ENCODE measurements around the gene GGT7. TPM values are rescaled to one million over a fixed set of nuclear protein-coding genes. Genes with fewer than 3 reads are reported as not detected.

Gene GGT7
- polyA plus RNA-seq, 1 donor from 2014 or later = 42.9 TPM

DNA sequence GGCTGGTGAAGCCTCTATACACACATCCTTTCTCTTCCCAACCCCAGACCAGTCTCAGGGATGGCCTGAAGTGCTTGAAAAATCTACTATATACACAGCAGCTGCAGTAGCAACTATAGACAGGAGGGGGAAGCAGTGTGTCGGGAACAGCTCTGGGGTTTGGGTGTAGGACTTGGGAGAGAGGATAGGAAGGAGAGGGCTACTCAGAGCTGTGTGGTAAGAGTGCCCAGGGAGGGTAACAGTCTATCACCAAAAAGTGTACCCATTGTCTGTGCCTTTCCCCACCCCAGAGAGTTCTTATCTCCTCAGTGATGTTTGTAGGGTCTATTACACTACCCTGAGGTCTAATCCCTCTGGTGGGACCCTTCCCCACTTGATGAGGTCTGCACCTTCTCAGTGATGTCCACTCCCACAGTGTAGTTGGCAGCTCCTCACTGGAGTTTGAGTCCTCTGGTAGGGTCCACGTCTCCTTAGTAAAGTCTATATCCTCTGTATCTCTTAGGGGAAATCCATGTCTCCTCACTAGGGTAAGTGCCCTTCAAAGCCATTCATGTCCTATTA is 1.5 kb upstream of the GGT7 start (continued):
- TF ChIP-seq, protein P1, sequence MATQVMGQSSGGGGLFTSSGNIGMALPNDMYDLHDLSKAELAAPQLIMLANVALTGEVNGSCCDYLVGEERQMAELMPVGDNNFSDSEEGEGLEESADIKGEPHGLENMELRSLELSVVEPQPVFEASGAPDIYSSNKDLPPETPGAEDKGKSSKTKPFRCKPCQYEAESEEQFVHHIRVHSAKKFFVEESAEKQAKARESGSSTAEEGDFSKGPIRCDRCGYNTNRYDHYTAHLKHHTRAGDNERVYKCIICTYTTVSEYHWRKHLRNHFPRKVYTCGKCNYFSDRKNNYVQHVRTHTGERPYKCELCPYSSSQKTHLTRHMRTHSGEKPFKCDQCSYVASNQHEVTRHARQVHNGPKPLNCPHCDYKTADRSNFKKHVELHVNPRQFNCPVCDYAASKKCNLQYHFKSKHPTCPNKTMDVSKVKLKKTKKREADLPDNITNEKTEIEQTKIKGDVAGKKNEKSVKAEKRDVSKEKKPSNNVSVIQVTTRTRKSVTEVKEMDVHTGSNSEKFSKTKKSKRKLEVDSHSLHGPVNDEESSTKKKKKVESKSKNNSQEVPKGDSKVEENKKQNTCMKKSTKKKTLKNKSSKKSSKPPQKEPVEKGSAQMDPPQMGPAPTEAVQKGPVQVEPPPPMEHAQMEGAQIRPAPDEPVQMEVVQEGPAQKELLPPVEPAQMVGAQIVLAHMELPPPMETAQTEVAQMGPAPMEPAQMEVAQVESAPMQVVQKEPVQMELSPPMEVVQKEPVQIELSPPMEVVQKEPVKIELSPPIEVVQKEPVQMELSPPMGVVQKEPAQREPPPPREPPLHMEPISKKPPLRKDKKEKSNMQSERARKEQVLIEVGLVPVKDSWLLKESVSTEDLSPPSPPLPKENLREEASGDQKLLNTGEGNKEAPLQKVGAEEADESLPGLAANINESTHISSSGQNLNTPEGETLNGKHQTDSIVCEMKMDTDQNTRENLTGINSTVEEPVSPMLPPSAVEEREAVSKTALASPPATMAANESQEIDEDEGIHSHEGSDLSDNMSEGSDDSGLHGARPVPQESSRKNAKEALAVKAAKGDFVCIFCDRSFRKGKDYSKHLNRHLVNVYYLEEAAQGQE (IDR thresholded peaks at IDR 0.05; ENCODE audit: borderline replicate concordance) = no peak

DNA sequence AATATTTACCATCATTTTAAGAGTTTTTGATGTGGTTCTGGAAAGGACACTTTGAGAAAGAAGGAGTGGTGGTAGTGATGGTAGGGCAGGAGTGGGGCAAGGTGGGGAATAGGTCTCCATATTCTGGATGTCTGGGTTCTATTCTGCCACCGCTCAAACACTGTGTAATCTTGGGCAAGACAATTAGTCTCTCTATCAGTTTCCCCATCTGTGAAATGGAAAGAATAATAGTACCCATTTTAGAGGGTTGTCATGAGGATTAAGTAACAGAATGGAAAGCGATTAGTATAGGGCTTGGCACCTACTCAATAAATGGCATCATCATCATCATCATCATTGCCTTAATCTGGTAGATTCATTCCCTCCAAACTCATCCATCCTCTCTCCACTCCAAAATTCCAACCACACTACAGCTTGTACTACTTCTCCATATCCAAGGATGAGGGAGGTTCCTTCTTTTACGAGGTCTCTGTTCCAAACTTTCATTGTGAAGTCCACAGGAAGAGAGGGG is 982 bp upstream of the GGT7 start:
- no peaks in the 10 kb centered on the region for H3K9me2 ChIP-seq (ENCODE audit: insufficient read depth, low read length)
- H4K20me1 ChIP-seq (ENCODE audit: insufficient read depth) = no peaks in the 10 kb centered on the region
- no peaks in the 10 kb centered on the region for H3K36me3 ChIP-seq (ENCODE audit: insufficient read depth, low read length)
- H3K79me2 ChIP-seq (replicated peaks; ENCODE audit: insufficient read depth, low read length) = peaks cover 15% of the 10 kb centered on the region
- no peaks in the 10 kb centered on the region for H3F3A ChIP-seq (ENCODE audit: insufficient read depth, low read length, poor library complexity, severe bottlenecking)
- H3K9ac ChIP-seq (ENCODE audit: low read length) = no peak overlapping the region
- no peak overlapping the region for H3K4me2 ChIP-seq (ENCODE audit: low read length)
- H3K27ac ChIP-seq (ENCODE audit: low read length) = no peak overlapping the region
- no peak overlapping the region for H2AFZ ChIP-seq (ENCODE audit: low read depth, low read length)
- no peak overlapping the region for H3K4me3 ChIP-seq (ENCODE audit: low read length)
- TF ChIP-seq RAD21 (conservative IDR thresholded peaks at IDR 0.05) = no peak
- TF ChIP-seq EZH2 (IDR thresholded peaks at IDR 0.05; ENCODE audit: borderline replicate concordance, insufficient read depth, low read length, poor library complexity, severe bottlenecking) = no peak
- TF ChIP-seq, protein P1 (IDR thresholded peaks at IDR 0.05; ENCODE audit: borderline replicate concordance) = no peak
- no peak for TF ChIP-seq POLR2AphosphoS5 (IDR thresholded peaks at IDR 0.05)
- TF ChIP-seq SMC3 (conservative IDR thresholded peaks at IDR 0.05; ENCODE audit: poor library complexity) = no peak
- TF ChIP-seq CTCF (IDR thresholded peaks at IDR 0.05; ENCODE audit: poor library complexity, severe bottlenecking) = no peak
- H3K9me3 ChIP-seq (ENCODE audit: low read length) = no peaks in the 10 kb centered on the region
- H3K27me3 ChIP-seq (ENCODE audit: insufficient read depth, low read depth, low read length) = no peaks in the 10 kb centered on the region
